ENCODE results near the gene NOTCH2.

DNA sequence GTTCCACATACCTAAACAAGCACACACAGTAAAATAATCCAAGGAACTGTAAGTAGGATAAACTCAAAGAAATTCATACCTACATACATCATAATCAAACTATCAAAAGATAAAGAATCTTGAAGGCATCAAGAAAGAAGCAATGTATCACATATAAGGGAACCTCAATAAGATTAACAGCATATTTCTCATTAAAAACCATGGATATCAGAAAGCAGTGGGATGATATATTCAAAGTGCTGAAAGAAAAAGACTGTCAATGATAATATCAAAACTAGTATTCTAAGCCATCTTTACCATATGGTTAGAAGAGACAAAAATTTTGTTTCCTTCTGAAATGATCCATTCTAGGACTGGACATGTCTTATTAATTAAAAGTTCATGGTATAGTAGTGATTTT is 136.1 kb downstream of the NOTCH2 start:
- TF ChIP-seq CTCF (IDR thresholded peaks at IDR 0.05; ENCODE audit: poor library complexity) (no peak), EZH2 (IDR thresholded peaks at IDR 0.05; ENCODE audit: borderline replicate concordance) (no peak), EZH2phosphoT487 (IDR thresholded peaks at IDR 0.05; ENCODE audit: low read depth, severe bottlenecking, unreplicated experiment) (no peak)

Data from hepatocyte (in vitro differentiated cells).